Aorta (tissue), 5 donors: ENCODE results near the gene SEPTIN8. TPM values are rescaled to one million over a fixed set of nuclear protein-coding genes. Genes with fewer than 3 reads are reported as not detected.

Source experiments
- ATAC-seq: fragments of 200-7000 bp; cut with Tn5 transposase; one replicate; pipeline ENCODE4 v1.9.1; 2022; ENCODE audit warnings: moderate library complexity; ENCODE audit not compliant: low FRiP score
- DNase-seq, 2 donors: peaks; one replicate each; pipeline ENCODE4 v3.0.0-alpha.2; 2020
- H3K27ac ChIP-seq, 2 donors: one replicate each; pipeline ENCODE4 v1.5.1; 2013; ENCODE audit warnings: low read length in 2 of 2, mild to moderate bottlenecking in 2 of 2, moderate library complexity in 2 of 2, control low read depth in 1 of 2, inconsistent platforms in 1 of 2, low read depth in 1 of 2
- H3K27me3 ChIP-seq, 2 donors: one replicate each; pipeline ENCODE4 v1.6.1; 2013; ENCODE audit warnings: control low read depth in 1 of 2, low read length in 1 of 2, mild to moderate bottlenecking in 1 of 2, moderate library complexity in 1 of 2; ENCODE audit not compliant: insufficient read depth in 2 of 2, control insufficient read depth in 1 of 2
- H3K36me3 ChIP-seq, 2 donors: one replicate each; pipeline ENCODE4 v1.6.1; 2013; ENCODE audit warnings: control low read depth in 1 of 2, low read length in 1 of 2, mild to moderate bottlenecking in 1 of 2; ENCODE audit not compliant: insufficient read depth in 2 of 2, control insufficient read depth in 1 of 2
- H3K4me1 ChIP-seq, 2 donors: one replicate each; pipeline ENCODE4 v1.6.1; 2013; ENCODE audit warnings: low read length in 2 of 2, control low read depth in 1 of 2, mild to moderate bottlenecking in 1 of 2, moderate library complexity in 1 of 2; ENCODE audit not compliant: insufficient read depth in 2 of 2, control insufficient read depth in 1 of 2
- H3K4me3 ChIP-seq, 2 donors: one replicate each; pipeline ENCODE4 v1.5.1; 2013; ENCODE audit warnings: low read length in 2 of 2, control low read depth in 1 of 2, mild to moderate bottlenecking in 1 of 2
- H3K9me3 ChIP-seq: one replicate; pipeline ENCODE4 v1.6.1; 2013; ENCODE audit warnings: mild to moderate bottlenecking, low read length; ENCODE audit not compliant: control insufficient read depth
- WGBS, 2 donors: extraction: QIAGEN DNeasy Blood & Tissue Kit; methylation state at CpG; one replicate each; pipeline ENCODE4 v1.1.7; 2013; 5-methylcytosine and 5-hydroxymethylcytosine counted together
- intact Hi-C, 2 donors: fragments of 100-400 bp; cut with DNase I; formaldehyde crosslinking; loops; one replicate each; pipeline versions ENCODE4 v1.14.2 to v1.15.0; 2022
- polyA plus RNA-seq, 2 donors: library from polyadenylated mRNA; stranded (reverse); fragments of 200-250 nt; gene quantifications; one replicate each; pipeline ENCODE4 v1.2.3, GENCODE V29; 2013
- total RNA-seq, 2 donors: library from RNA; stranded (reverse); fragmentation: NEBNext Ultra II Directional; extraction: Animal tissue kit (Norgen Biotek cat#: 25700); gene quantifications; one replicate each; pipeline ENCODE4 v1.2.1, GENCODE V29; 2021
- donor health status: healthy with polysubstance abuse.
- donor health status: Bipolar disorder and iron deficiency.
- donor health status: DM: no; HTN: no; CAD: no.
- donor health status: DM: no; HTN: no; CAD: no.
- donor health status: DM: yes; HTN: yes; CAD: no.

Gene SEPTIN8
- total and polyA plus RNA-seq, 4 donors: 48.6 to 103 (median 57.5) TPM

DNA sequence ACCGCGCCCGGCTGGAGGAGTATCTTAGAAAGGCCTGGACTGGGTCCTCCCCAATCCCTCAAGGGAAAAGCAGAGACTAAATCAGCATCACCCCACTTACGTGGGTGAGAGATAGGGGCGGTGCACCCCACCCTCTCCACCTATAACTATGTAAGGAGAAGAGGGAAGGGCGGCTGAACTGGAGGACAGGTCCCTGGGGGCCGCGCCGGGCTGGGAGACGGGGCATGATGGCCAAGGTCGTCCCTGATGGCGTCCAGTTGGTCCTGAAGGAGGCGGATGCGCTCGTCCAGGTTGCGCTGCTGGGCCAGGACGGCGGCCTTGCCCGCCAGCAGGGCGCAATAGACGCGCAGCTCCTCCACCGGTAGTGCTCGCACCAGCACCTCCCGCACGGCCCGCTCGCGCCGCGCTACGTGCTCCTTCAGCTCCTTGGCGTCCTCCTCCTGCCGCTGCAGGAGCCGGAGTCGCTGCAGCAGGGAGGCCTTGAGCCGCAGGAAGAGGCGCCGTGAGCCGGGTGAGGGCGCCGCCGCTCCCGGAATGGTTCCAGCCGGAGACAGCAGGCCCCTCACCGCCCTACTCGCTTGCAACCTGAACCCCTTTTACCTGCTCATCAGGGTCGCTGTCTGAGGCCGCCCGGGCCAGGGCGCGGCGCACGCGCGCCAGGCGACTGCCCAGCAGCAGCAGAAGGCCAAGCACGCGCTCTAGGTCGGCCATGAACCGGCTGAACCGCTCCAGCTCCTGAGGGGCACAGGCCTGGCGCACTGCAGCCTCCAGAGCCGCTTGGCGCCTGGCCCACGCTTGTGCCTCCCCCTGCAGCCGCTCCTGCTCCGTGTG, 45.8 kb upstream of the SEPTIN8 start:
- Histone ChIP-seq H3K4me1 (no peaks in the 10 kb centered on the region), H3K9me3 (no peaks in the 10 kb centered on the region), H3K4me3 (no peak overlapping the region), H3K27me3 (no peaks in the 10 kb centered on the region), H3K36me3 (no peaks in the 10 kb centered on the region), H3K27ac (no peak overlapping the region)
- peak; percentile 47 for ATAC-seq
- DNase-seq: no peak
- 17 to 25% methylated on average over 67 to 68 of the region's 68 CpGs for WGBS, 2 donors
- intact Hi-C loops: loop anchor here in 1 of 2 donors (5.0 kb wide), 1 partner anchor 71 kb away; no protein-coding TSS in a partner anchor

DNA sequence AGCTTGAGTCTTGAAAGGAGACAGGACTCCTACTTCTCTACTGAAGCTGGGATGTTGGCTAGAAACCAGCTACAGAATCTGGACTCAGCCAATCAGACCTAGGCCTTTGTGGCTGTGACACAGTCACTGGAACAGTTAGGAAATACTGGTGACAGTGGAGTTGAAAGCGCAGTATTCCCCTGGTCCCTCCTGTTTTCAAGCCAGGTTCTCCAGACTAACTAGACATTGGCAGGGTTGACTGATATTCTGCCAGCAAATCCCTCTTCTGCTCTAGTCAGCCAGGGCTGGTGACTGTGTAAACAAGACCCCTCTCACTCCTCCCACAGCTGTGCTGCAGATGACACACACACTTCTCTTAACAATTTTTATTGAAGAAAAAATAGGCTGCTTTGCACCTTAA, 44.8 kb upstream of the SEPTIN8 start:
- DNase-seq (no peak), ATAC-seq (no peak)
- intact Hi-C loops: loop anchor here (2.0 to 5.0 kb wide), 2 partner anchors 67 to 69 kb away; no protein-coding TSS in a partner anchor
- no peaks in the 10 kb centered on the region for H3K9me3 ChIP-seq
- H3K36me3 ChIP-seq: no peaks in the 10 kb centered on the region
- WGBS, 2 donors: 95 to 100% methylated on average over 1 of the region's 1 CpG
- no peaks in the 10 kb centered on the region for H3K4me1 ChIP-seq
- no peak overlapping the region for H3K4me3 ChIP-seq
- H3K27me3 ChIP-seq: no peaks in the 10 kb centered on the region
- no peak overlapping the region for H3K27ac ChIP-seq

DNA sequence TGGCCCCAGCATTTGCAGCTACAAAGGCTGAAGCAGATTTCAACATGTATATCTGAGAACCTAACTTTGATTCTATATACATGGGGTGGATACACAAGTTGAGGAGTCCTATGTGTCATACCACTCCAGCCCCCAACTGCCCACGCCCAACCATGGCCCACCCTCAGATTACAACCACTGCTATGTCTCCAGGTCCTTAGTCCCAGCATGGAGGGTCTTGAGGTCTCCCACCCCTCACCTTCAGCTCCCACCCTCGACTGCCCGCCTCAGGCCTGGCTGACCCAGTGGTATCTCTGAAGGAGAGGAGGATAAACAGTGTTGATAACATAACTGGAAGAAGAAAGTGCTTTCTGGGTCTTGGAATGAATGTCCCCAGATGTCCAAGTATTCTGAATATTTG, 44.3 kb upstream of the SEPTIN8 start:
- no peaks in the 10 kb centered on the region for H3K27me3 ChIP-seq
- H3K9me3 ChIP-seq: no peaks in the 10 kb centered on the region
- DNase-seq (no peak), ATAC-seq (no peak)
- no peak overlapping the region for H3K4me3 ChIP-seq
- H3K27ac ChIP-seq: no peak overlapping the region
- H3K4me1 ChIP-seq: no peaks in the 10 kb centered on the region
- intact Hi-C loops: loop anchor here (2.0 to 5.0 kb wide), 2 partner anchors 67 to 69 kb away; no protein-coding TSS in a partner anchor
- 87 to 93% methylated on average over 3 of the region's 3 CpGs for WGBS, 2 donors
- no peaks in the 10 kb centered on the region for H3K36me3 ChIP-seq

DNA sequence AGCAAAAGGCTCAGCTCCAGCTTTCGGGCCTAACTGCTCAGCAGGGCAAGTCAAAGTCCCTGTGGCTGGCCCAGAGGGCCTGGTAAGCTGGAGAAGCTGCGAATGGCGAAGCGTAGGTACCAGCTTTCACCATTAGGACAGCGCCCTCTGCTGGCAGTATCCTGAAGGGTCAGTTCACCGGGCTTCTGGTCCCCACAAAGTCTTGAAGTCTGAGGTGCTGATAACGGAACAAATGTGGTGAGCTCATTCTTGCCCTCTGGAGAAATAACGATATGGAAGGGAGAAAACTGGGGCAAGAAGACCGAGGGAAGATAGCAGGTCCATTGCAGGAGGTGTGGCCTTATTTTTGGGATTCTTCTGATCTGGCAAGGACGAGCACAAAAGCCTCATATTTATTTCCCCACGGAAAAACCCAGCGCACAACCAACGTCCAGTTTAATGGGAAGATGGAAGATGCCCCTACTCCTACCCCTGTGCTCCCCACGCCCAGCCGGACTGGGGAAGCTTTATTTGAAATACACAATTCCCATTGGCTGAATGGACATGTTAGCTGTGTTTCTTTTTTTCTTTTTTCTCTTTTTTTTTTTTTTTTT, 43.2 kb upstream of the SEPTIN8 start:
- H3K36me3 ChIP-seq: no peaks in the 10 kb centered on the region
- intact Hi-C loops: loop anchor here (2.0 to 5.0 kb wide), 2 partner anchors 65 to 68 kb away; no protein-coding TSS in a partner anchor
- H3K27ac ChIP-seq: no peak overlapping the region
- no peak overlapping the region for H3K4me3 ChIP-seq
- WGBS, 2 donors: 21 to 29% methylated on average over 15 of the region's 15 CpGs
- H3K27me3 ChIP-seq: no peaks in the 10 kb centered on the region
- DNase-seq (peak; percentile 95 to 96), ATAC-seq (peak; percentile 87)
- no peaks in the 10 kb centered on the region for H3K9me3 ChIP-seq
- H3K4me1 ChIP-seq: no peaks in the 10 kb centered on the region

DNA sequence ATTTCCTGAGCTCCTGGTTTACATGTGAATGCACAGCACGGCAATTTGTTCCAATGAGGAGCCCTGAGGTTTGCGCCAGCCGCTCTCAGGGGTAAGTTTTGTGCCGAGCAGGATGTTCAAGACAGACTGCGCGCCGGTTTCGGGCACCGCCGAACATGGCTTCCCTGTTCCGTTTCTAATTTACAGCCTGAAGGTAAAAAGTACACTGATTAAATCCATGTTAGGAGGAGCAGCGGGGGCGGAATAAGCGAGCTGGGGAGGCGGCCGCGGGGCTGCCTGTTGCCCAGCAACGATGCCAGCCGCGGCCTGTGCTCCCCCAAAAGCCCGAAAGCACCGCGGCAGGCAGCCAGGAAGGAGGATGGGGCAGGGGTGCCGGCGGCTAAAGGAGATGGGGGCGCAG, 42.4 kb upstream of the SEPTIN8 start:
- H3K9me3 ChIP-seq: no peaks in the 10 kb centered on the region
- DNase-seq (no peak), ATAC-seq (no peak)
- no peak overlapping the region for H3K4me3 ChIP-seq
- intact Hi-C loops: no loop called here
- H3K27me3 ChIP-seq: no peaks in the 10 kb centered on the region
- H3K27ac ChIP-seq: no peak overlapping the region
- no peaks in the 10 kb centered on the region for H3K4me1 ChIP-seq
- 62 to 66% methylated on average over 26 of the region's 26 CpGs for WGBS, 2 donors
- no peaks in the 10 kb centered on the region for H3K36me3 ChIP-seq

DNA sequence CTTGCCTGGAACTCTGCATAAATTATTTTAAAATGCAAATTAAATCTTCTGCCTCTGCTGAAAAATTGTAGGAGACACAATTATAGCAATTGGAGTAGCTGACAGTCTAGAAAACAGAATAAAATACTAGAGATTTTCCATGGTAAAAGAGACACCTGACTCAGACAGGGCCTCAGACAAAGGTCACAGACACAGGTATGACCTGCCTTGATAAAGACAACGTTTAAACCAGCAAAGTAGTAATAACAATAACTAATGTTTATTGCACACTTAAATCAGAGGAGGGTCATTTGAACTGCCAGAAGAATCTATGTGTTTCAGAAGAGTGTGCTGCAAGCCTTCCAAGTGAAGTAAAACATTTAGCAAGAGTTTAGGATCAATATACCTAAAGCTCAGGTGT, 40.0 kb upstream of the SEPTIN8 start:
- H3K9me3 ChIP-seq: no peaks in the 10 kb centered on the region
- intact Hi-C loops: no loop called here
- 59 to 89% methylated on average over 1 of the region's 1 CpG for WGBS, 2 donors
- no peaks in the 10 kb centered on the region for H3K27me3 ChIP-seq
- no peaks in the 10 kb centered on the region for H3K36me3 ChIP-seq
- no peak overlapping the region for H3K4me3 ChIP-seq
- DNase-seq: no peak
- H3K4me1 ChIP-seq: no peaks in the 10 kb centered on the region
- no peak for ATAC-seq
- no peak overlapping the region for H3K27ac ChIP-seq

DNA sequence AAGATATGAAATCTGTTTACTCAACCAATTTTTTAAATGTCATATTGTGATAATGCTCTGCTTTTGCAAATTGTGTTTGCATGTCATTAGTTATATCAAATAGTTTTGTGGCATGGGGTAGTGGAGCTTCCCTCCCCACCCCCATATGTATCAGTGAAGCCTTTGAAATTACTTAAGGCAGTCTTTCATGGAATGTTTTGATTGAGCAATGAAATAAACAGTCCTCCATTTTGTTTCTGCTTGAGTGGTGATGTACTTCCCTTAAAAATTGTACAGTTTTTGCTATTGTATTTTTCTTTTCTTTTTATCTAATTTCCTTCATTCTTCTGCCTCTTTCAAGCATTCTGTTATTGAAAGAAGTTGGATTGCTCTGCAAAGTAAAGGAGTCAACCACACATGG, 39.5 kb upstream of the SEPTIN8 start:
- H3K27me3 ChIP-seq: no peaks in the 10 kb centered on the region
- no peaks in the 10 kb centered on the region for H3K9me3 ChIP-seq
- no peaks in the 10 kb centered on the region for H3K36me3 ChIP-seq
- ATAC-seq: no peak
- no peak overlapping the region for H3K27ac ChIP-seq
- intact Hi-C loops: no loop called here
- no peak for DNase-seq
- no peaks in the 10 kb centered on the region for H3K4me1 ChIP-seq
- no peak overlapping the region for H3K4me3 ChIP-seq

DNA sequence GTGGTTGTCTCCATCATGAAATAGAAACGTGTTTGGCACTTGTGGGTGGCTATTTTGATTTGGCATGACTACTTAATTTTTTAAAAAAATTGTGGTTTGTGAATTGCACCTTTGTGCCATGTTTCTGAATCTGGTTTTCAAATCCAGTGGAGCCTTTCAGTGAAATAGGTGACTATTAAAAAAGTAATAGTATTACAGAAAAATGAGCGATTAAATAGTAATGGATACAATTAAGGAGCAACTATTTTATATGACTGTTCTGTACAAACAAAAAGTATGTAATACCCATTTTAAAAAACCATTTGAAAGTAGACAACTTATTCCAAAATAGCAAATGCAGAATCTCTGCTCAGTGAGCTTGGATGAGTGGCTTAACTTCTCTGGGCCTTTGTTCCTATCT, 39.0 kb upstream of the SEPTIN8 start:
- no peaks in the 10 kb centered on the region for H3K9me3 ChIP-seq
- intact Hi-C loops: no loop called here
- ATAC-seq (no peak), DNase-seq (no peak)
- H3K4me1 ChIP-seq: no peaks in the 10 kb centered on the region
- no peaks in the 10 kb centered on the region for H3K36me3 ChIP-seq
- H3K27ac ChIP-seq: no peak overlapping the region
- no peak overlapping the region for H3K4me3 ChIP-seq
- no peaks in the 10 kb centered on the region for H3K27me3 ChIP-seq
- 78 to 81% methylated on average over 2 of the region's 2 CpGs for WGBS, 2 donors

DNA sequence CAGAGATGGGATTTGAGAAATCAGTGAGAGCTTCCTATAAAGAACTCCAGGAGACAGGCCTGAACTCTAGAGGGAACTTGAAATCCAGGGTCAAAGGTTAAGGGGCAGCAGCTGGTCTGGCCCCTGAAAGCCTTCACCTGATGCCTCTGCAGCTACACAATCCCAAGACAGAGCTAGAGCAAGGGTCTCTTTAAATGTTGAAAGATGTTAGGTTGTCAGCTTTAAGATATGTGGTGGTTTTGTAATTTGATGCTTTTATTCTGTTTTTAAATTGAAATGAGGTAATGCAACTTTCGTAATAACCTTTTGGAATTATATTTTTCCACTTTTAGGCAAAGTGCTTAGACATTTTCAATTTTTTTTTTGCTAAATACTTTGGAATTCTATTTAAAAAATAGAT, 38.4 kb upstream of the SEPTIN8 start:
- H3K9me3 ChIP-seq: no peaks in the 10 kb centered on the region
- no peaks in the 10 kb centered on the region for H3K4me1 ChIP-seq
- intact Hi-C loops: no loop called here
- DNase-seq (no peak), ATAC-seq (no peak)
- WGBS, 2 donors: 86 to 89% methylated on average over 1 of the region's 1 CpG
- no peak overlapping the region for H3K4me3 ChIP-seq
- H3K36me3 ChIP-seq: no peaks in the 10 kb centered on the region
- no peaks in the 10 kb centered on the region for H3K27me3 ChIP-seq
- H3K27ac ChIP-seq: no peak overlapping the region
